GM12891 (cell line): Measurements from ENCODE around the gene NPFF. TPM values are rescaled to one million over a fixed set of nuclear protein-coding genes. Genes with fewer than 3 reads are reported as not detected.
A peak's percentile ranks its signal among the peaks of the same experiment; 100 is the strongest.
"Not testable (repeated sequence)": the region's sequence is repeated elsewhere in the genome, so short reads cannot be mapped to it uniquely, and the experiment has no call there.

Experiments
- DNase-seq: peaks from one replicate; pipeline ENCODE4 v3.0.0; 2011; ENCODE audit warnings: low spot score; ENCODE audit not compliant: insufficient read length
- FAIRE-seq: peaks from 2 replicates; lab custom pipeline; 2011; peaks lifted over from hg19 to GRCh38; lab: Jason Lieb, UNC
- PAX5 ChIP-seq: IDR thresholded peaks from 2 replicates; pipeline ENCODE4 v1.6.1; 2011; ENCODE audit warnings: low read length, moderate library complexity, mild to moderate bottlenecking; ENCODE audit not compliant: insufficient read depth, severe bottlenecking
- POLR2A ChIP-seq: IDR thresholded peaks from 2 replicates; pipeline ENCODE4 v1.6.1; 2011; ENCODE audit warnings: low read depth, low read length, control low read depth
- POLR2AphosphoS5 ChIP-seq: IDR thresholded peaks from 2 replicates; pipeline ENCODE4 v1.6.1; 2011; ENCODE audit warnings: low read depth, low read length, control low read depth
- POU2F2 ChIP-seq: IDR thresholded peaks from 2 replicates; pipeline ENCODE4 v1.6.1; 2011; ENCODE audit warnings: low read depth, mild to moderate bottlenecking, control low read depth, low read length, moderate library complexity
- SPI1 ChIP-seq: IDR thresholded peaks from 2 replicates; pipeline ENCODE4 v1.6.1; 2011; ENCODE audit warnings: low read depth, low read length, control low read depth
- TAF1 ChIP-seq: IDR thresholded peaks from 2 replicates; pipeline ENCODE4 v1.6.1; 2011; ENCODE audit warnings: low read depth, low read length, control low read depth
- polyA plus RNA-seq: library from polyadenylated mRNA; unstranded; fragments of >200 nt; gene quantifications from one replicate; pipeline ENCODE4 v1.2.1, GENCODE V29; 2012; ENCODE audit warnings: low read depth, missing spikeins, inconsistent platforms; ENCODE audit not compliant: missing spikeins

The NPFF gene
- polyA plus RNA-seq, result 0.31 TPM

- no peak for FAIRE-seq
- TF ChIP-seq POU2F2 (no peak), SPI1 (no peak), PAX5 (no peak), POLR2A (no peak), TAF1 (no peak), POLR2AphosphoS5 (no peak)
- DNase-seq, result no peak
Measured at GRCh38 chr12:53506881-53507602, at the start of gene NPFF. Gene NPFF, minus strand, starts transcription at chr12:53507484. Its CDS starts 10 bp downstream, at chr12:53507474.

GRCh38 chr12:53552361-53553327 lies 45.4 kb upstream of the NPFF start:
- DNase-seq (no peak), FAIRE-seq (no peak)
- TF ChIP-seq PAX5 (no peak), TAF1 (no peak), POU2F2 (no peak), POLR2A (no peak), SPI1 (no peak), POLR2AphosphoS5 (no peak)

GRCh38 chr12:53551889-53552291 lies 44.6 kb upstream of the NPFF start:
- FAIRE-seq, result no peak
- DNase-seq, result no peak
- TF ChIP-seq TAF1, result no peak
- TF ChIP-seq SPI1, result no peak
- no peak for TF ChIP-seq POU2F2
- no peak for TF ChIP-seq POLR2A
- TF ChIP-seq POLR2AphosphoS5, result no peak
- no peak for TF ChIP-seq PAX5

- FAIRE-seq (no peak), DNase-seq (no peak)
- TF ChIP-seq SPI1 (no peak), POLR2AphosphoS5 (no peak)
Measured at GRCh38 chr12:53550595-53550994, 43.3 kb upstream of the NPFF start.

GRCh38 chr12:53550131-53550530 lies 42.8 kb upstream of the NPFF start:
- FAIRE-seq, DNase-seq: not testable (repeated sequence)

GRCh38 chr12:53548354-53548753 lies 41.1 kb upstream of the NPFF start:
- not testable (repeated sequence) for DNase-seq, FAIRE-seq

- FAIRE-seq (peak; percentile 85), DNase-seq (peak; percentile 56)
- TF ChIP-seq PAX5 (no peak), POU2F2 (peak; percentile 40; the same call in 1 of the 2 replicates)
Measured at GRCh38 chr12:53543539-53543938, 36.3 kb upstream of the NPFF start.

GRCh38 chr12:53539526-53539925 lies 32.2 kb upstream of the NPFF start:
- DNase-seq (no peak), FAIRE-seq (no peak)
- no peak for TF ChIP-seq PAX5

GRCh38 chr12:53538209-53538689 lies 31.0 kb upstream of the NPFF start:
- no peak for TF ChIP-seq TAF1
- TF ChIP-seq SPI1, result no peak
- TF ChIP-seq POLR2AphosphoS5, result no peak
- no peak for TF ChIP-seq POLR2A
- TF ChIP-seq PAX5, result no peak
- no peak for TF ChIP-seq POU2F2
- FAIRE-seq, result no peak
- no peak for DNase-seq

GRCh38 chr12:53536962-53537361 lies 29.7 kb upstream of the NPFF start:
- no peak for FAIRE-seq
- DNase-seq, result no peak
- TF ChIP-seq POU2F2, result no peak
- TF ChIP-seq TAF1, result no peak
- TF ChIP-seq PAX5, result no peak
- no peak for TF ChIP-seq POLR2A
- no peak for TF ChIP-seq POLR2AphosphoS5
- TF ChIP-seq SPI1, result no peak

- FAIRE-seq, result no peak
- DNase-seq, result no peak
- TF ChIP-seq SPI1, result no peak
- TF ChIP-seq POU2F2, result no peak
- TF ChIP-seq TAF1, result no peak
- no peak for TF ChIP-seq POLR2AphosphoS5
- TF ChIP-seq PAX5, result no peak
- TF ChIP-seq POLR2A, result no peak
Measured at GRCh38 chr12:53533471-53533870, 26.2 kb upstream of the NPFF start.
